ENCODE measurements around the gene SH2D1B. TPM values are rescaled to one million over a fixed set of nuclear protein-coding genes. Genes with fewer than 3 reads are reported as not detected.

SH2D1B gene
- total and polyA plus RNA-seq, 2 experiments from 2014 or later: not detected

- Histone ChIP-seq H3F3A (replicated peaks; ENCODE audit: low read depth) (no peaks in the 10 kb centered on the region), H3K9me2 (ENCODE audit: insufficient read depth) (no peaks in the 10 kb centered on the region), H3K79me2 (replicated peaks; ENCODE audit: insufficient read depth) (no peaks in the 10 kb centered on the region), H3K4me3 (no peak overlapping the region), H3K27me3 (ENCODE audit: insufficient read depth) (no peaks in the 10 kb centered on the region), H2AFZ (no peak overlapping the region), H3K36me3 (ENCODE audit: insufficient read depth) (no peaks in the 10 kb centered on the region), H4K20me1 (replicated peaks; ENCODE audit: insufficient read depth) (no peaks in the 10 kb centered on the region), H3K4me1 (ENCODE audit: insufficient read depth) (no peaks in the 10 kb centered on the region), H3K4me2 (no peak overlapping the region), H3K27ac (ENCODE audit: low read depth) (no peak overlapping the region)
- no peak for ATAC-seq
- Mint-ChIP-seq H3K4me1 (peaks cover 18% of the 10 kb centered on the region), H3K27ac (peak overlapping the region; percentile 79), H3K36me3 (ENCODE audit: low read depth) (peaks cover 26% of the 10 kb centered on the region), H3K27me3 (ENCODE audit: insufficient read depth, low read depth, poor library complexity) (peaks cover 25% of the 10 kb centered on the region), H3K4me3 (no peak overlapping the region), H3K9me3 (no peaks in the 10 kb centered on the region)
- no peak for DNase-seq (ENCODE audit: low spot score)
- no peak for TF ChIP-seq ETS1 (IDR thresholded peaks at IDR 0.05)
- no peak for TF ChIP-seq STAT1 (IDR thresholded peaks at IDR 0.05; ENCODE audit: unreplicated experiment)
- no peak for TF ChIP-seq EZH2 (IDR thresholded peaks at IDR 0.05; ENCODE audit: low read depth, unreplicated experiment)
- TF ChIP-seq POLR2AphosphoS5 (IDR thresholded peaks at IDR 0.05; ENCODE audit: low read depth): no peak
- no peak for TF ChIP-seq ZNF331 (CRISPR knock-in tag; IDR thresholded peaks at IDR 0.05; ENCODE audit: low read depth)
- no peak for TF ChIP-seq NANOG (IDR thresholded peaks at IDR 0.05; ENCODE audit: borderline replicate concordance)
- no peak for TF ChIP-seq JUNB (IDR thresholded peaks at IDR 0.05; ENCODE audit: unreplicated experiment)
- TF ChIP-seq CREB1 (CRISPR knock-in tag; IDR thresholded peaks at IDR 0.05; ENCODE audit: low read depth): no peak
- no peak for TF ChIP-seq ZNF114 (CRISPR knock-in tag; IDR thresholded peaks at IDR 0.05)
- TF ChIP-seq ZNF462 (CRISPR knock-in tag; IDR thresholded peaks at IDR 0.05): no peak
- no peak for TF ChIP-seq EZH2phosphoT487 (IDR thresholded peaks at IDR 0.05; ENCODE audit: unreplicated experiment)
- no peak for TF ChIP-seq REST (IDR thresholded peaks at IDR 0.05; ENCODE audit: unreplicated experiment)
Measured at GRCh38 chr1:162384116-162384515, 27.8 kb downstream of the SH2D1B start.
